CD14-positive monocyte (primary cell): ENCODE measurements around the gene ZNF627. TPM values are rescaled to one million over a fixed set of nuclear protein-coding genes. Genes with fewer than 3 reads are reported as not detected.
A peak's percentile ranks its signal among the peaks of the same experiment; 100 is the strongest.

Experiments
- DNase-seq, 3 donors: peaks; one replicate each; pipeline ENCODE4 v3.0.0-alpha.2; 2011 to 2022
- H2AFZ ChIP-seq: 2 replicates; pipeline ENCODE4 v1.6.0; 2012; ENCODE audit warnings: mild to moderate bottlenecking, low read depth, low read length, inconsistent platforms; ENCODE audit not compliant: insufficient read depth, poor library complexity, severe bottlenecking
- H3K27ac ChIP-seq, 2 donors: 1 replicate in 1 of 2; 2 replicates in 1 of 2; pipeline ENCODE4 v1.5.1; 2012 to 2013; ENCODE audit warnings: low read length in 2 of 2, control low read depth in 1 of 2, inconsistent platforms in 1 of 2, low read depth in 1 of 2, mild to moderate bottlenecking in 1 of 2
- H3K27me3 ChIP-seq, 2 donors: one replicate each; pipeline versions ENCODE4 v1.6.0 to v1.6.1; 2011 to 2013; ENCODE audit warnings: low read length in 2 of 2; ENCODE audit not compliant: control insufficient read depth in 2 of 2, insufficient read depth in 2 of 2
- H3K36me3 ChIP-seq, 2 donors: replicated peaks in 1 of 2; 1 replicate in 1 of 2; 2 replicates in 1 of 2; pipeline versions ENCODE4 v1.5.1 to v1.6.1; 2012 to 2013; ENCODE audit warnings: low read length in 2 of 2, control low read depth in 1 of 2, inconsistent platforms in 1 of 2, mild to moderate bottlenecking in 1 of 2; ENCODE audit not compliant: insufficient read depth in 2 of 2, control insufficient read depth in 1 of 2
- H3K4me1 ChIP-seq, 2 donors: 1 replicate in 1 of 2; 2 replicates in 1 of 2; pipeline versions ENCODE4 v1.5.1 to v1.6.1; 2012 to 2013; ENCODE audit warnings: low read length in 2 of 2, control low read depth in 1 of 2, inconsistent platforms in 1 of 2, mild to moderate bottlenecking in 1 of 2, moderate library complexity in 1 of 2; ENCODE audit not compliant: insufficient read depth in 2 of 2, control insufficient read depth in 1 of 2
- H3K4me2 ChIP-seq: replicated peaks from 2 replicates; pipeline ENCODE3; 2012; ENCODE audit warnings: low read length, moderate library complexity, mild to moderate bottlenecking; ENCODE audit not compliant: poor library complexity, severe bottlenecking; ENCODE audit errors: extremely low read depth
- H3K4me3 ChIP-seq, 3 experiments: fragments of 200-600 bp in 1 of 3; sonication (generic) in 1 of 3; replicated peaks in 1 of 3; 1 replicate in 2 of 3; 2 replicates in 1 of 3; pipeline ENCODE4 v1.5.1; 2011 to 2013; ENCODE audit warnings: low read length in 3 of 3, mild to moderate bottlenecking in 3 of 3, control low read depth in 2 of 3, low read depth in 2 of 3, inconsistent platforms in 1 of 3, moderate library complexity in 1 of 3
- H3K79me2 ChIP-seq: 2 replicates; pipeline ENCODE4 v1.6.0; 2012; ENCODE audit warnings: mild to moderate bottlenecking, control low read depth, inconsistent platforms, low read length, moderate library complexity; ENCODE audit not compliant: insufficient read depth
- H3K9ac ChIP-seq: 2 replicates; pipeline ENCODE4 v1.6.0; 2017; ENCODE audit warnings: low read length, mild to moderate bottlenecking; ENCODE audit not compliant: insufficient read depth, poor library complexity, severe bottlenecking
- H3K9me3 ChIP-seq, 2 donors: replicated peaks in 1 of 2; 1 replicate in 1 of 2; 2 replicates in 1 of 2; pipeline versions ENCODE4 v1.5.1 to v1.6.1; 2012 to 2013; ENCODE audit warnings: low read length in 2 of 2, control low read depth in 1 of 2; ENCODE audit not compliant: control insufficient read depth in 1 of 2, insufficient read depth in 1 of 2
- H4K20me1 ChIP-seq: 2 replicates; pipeline ENCODE4 v1.6.0; 2012; ENCODE audit warnings: mild to moderate bottlenecking, low read length, control low read depth, moderate library complexity; ENCODE audit not compliant: insufficient read depth
- H3K27ac Mint-ChIP-seq, 7 donors: one replicate each; pipeline ENCODE4 v1.8.0; 2020; ENCODE audit warnings: mild to moderate bottlenecking in 7 of 7, mixed read lengths in 7 of 7, moderate library complexity in 6 of 7, inconsistent platforms in 2 of 7
- H3K27me3 Mint-ChIP-seq, 3 donors: one replicate each; pipeline ENCODE4 v1.8.0; 2021 to 2022; ENCODE audit warnings: low read depth in 3 of 3, mild to moderate bottlenecking in 3 of 3, mixed read lengths in 3 of 3, moderate library complexity in 3 of 3, inconsistent platforms in 1 of 3
- H3K36me3 Mint-ChIP-seq, 2 donors: one replicate each; pipeline ENCODE4 v1.8.0; 2020; ENCODE audit warnings: mixed read lengths in 2 of 2, inconsistent platforms in 1 of 2, mild to moderate bottlenecking in 1 of 2
- H3K4me1 Mint-ChIP-seq: one replicate; pipeline ENCODE4 v1.8.0; 2020; ENCODE audit warnings: mild to moderate bottlenecking, mixed read lengths
- H3K4me3 Mint-ChIP-seq, 2 donors: one replicate each; pipeline ENCODE4 v1.8.0; 2020; ENCODE audit warnings: mild to moderate bottlenecking in 2 of 2, mixed read lengths in 2 of 2, moderate library complexity in 1 of 2
- H3K9me3 Mint-ChIP-seq, 7 donors: one replicate each; pipeline ENCODE4 v1.8.0; 2020 to 2022; ENCODE audit warnings: mixed read lengths in 7 of 7, mild to moderate bottlenecking in 6 of 7, moderate library complexity in 6 of 7, inconsistent platforms in 2 of 7
- CTCF ChIP-seq: fragments of 200-600 bp; IDR thresholded peaks from one replicate; pipeline ENCODE4 v1.8.0; 2022; ENCODE audit warnings: antibody characterized with exemption, mild to moderate bottlenecking
- WGBS: methylation state at CpG from one replicate; pipeline ENCODE4 v1.1.5; 2013; ENCODE audit warnings: missing lambda C conversion rate; ENCODE audit not compliant: insufficient coverage; 5-methylcytosine and 5-hydroxymethylcytosine counted together
- intact Hi-C, 2 donors: fragments of 100-400 bp; cut with micrococcal nuclease; formaldehyde crosslinking; loops; one replicate each; pipeline versions ENCODE4 v1.15.0 to v1.15.1; 2023
- polyA plus RNA-seq, 3 donors: library from polyadenylated mRNA; depleted of rRNA in 1 of 3; unstranded in 2 of 3; stranded (reverse) in 1 of 3; fragments of 300-500 nt in 2 of 3; fragments of >200 nt in 1 of 3; fragmentation: Illumina TruSeq in 2 of 3; gene quantifications; 1 replicate in 2 of 3; 2 replicates in 1 of 3; pipeline ENCODE4 v1.2.3, GENCODE V29; 2012 to 2021

Gene ZNF627
- polyA plus RNA-seq, 3 donors, result 1.7 to 3.7 (median 3.4) TPM

- TF ChIP-seq CTCF, result no peak
- intact Hi-C loops, result no loop called here
- no peak overlapping the region for H3K4me3 Mint-ChIP-seq
- 59% methylated on average over 8 of the region's 9 CpGs for WGBS
- no peaks in the 10 kb centered on the region for H4K20me1 ChIP-seq
- H3K36me3 ChIP-seq, result no peaks in the 10 kb centered on the region
- H3K4me3 ChIP-seq, result no peak overlapping the region
- peaks cover 36 to 48% of the 10 kb centered on the region in 2 donors for H3K4me1 ChIP-seq
- H3K9me3 Mint-ChIP-seq, result peaks cover 0 to 10% (median 0%) of the 10 kb centered on the region in 7 donors
- peak overlapping the region in 1 of 7 donors; percentile 67 for H3K27ac Mint-ChIP-seq
- H3K36me3 Mint-ChIP-seq, result peaks cover 2 to 3% of the 10 kb centered on the region in 2 donors
- H3K4me1 Mint-ChIP-seq, result peaks cover 48% of the 10 kb centered on the region
- no peak overlapping the region for H3K27ac ChIP-seq
- no peaks in the 10 kb centered on the region for H3K9me3 ChIP-seq
- H3K27me3 Mint-ChIP-seq, result peaks cover 3 to 16% (median 4%) of the 10 kb centered on the region in 3 donors
- H2AFZ ChIP-seq, result no peak overlapping the region
- H3K9ac ChIP-seq, result no peak overlapping the region
- no peak for DNase-seq
- H3K79me2 ChIP-seq, result no peaks in the 10 kb centered on the region
- H3K27me3 ChIP-seq, result no peaks in the 10 kb centered on the region
- no peak overlapping the region for H3K4me2 ChIP-seq
These were observed 22.6 kb upstream of the ZNF627 start for GRCh38 chr19:11574689-11575088.

GRCh38 chr19:11576227-11576626 is 21.1 kb upstream of the ZNF627 start:
- intact Hi-C loops, result no loop called here
- H3K4me2 ChIP-seq, result no peak overlapping the region
- H3K36me3 Mint-ChIP-seq, result peaks cover 2 to 3% of the 10 kb centered on the region in 2 donors
- H3K27me3 Mint-ChIP-seq, result peaks cover 3 to 16% (median 6%) of the 10 kb centered on the region in 3 donors
- no peak overlapping the region for H3K9ac ChIP-seq
- H3K36me3 ChIP-seq, result no peaks in the 10 kb centered on the region
- no peaks in the 10 kb centered on the region for H4K20me1 ChIP-seq
- no peak overlapping the region for H3K4me3 Mint-ChIP-seq
- peak overlapping the region in 1 of 2 donors; percentile 31 for H3K27ac ChIP-seq
- peak overlapping the region in 1 of 3 experiments; percentile 3 for H3K4me3 ChIP-seq
- H3K27ac Mint-ChIP-seq, result peak overlapping the region in 6 of 7 donors; percentile 0 to 78 (median 48)
- H3K79me2 ChIP-seq, result no peaks in the 10 kb centered on the region
- peaks cover 51% of the 10 kb centered on the region for H3K4me1 Mint-ChIP-seq
- peak; percentile 33 to 58 (median 43) for DNase-seq
- H2AFZ ChIP-seq, result no peak overlapping the region
- WGBS, result 64% methylated on average over 15 of the region's 15 CpGs
- no peaks in the 10 kb centered on the region for H3K27me3 ChIP-seq
- no peak for TF ChIP-seq CTCF
- peaks cover 47 to 54% of the 10 kb centered on the region in 2 donors for H3K4me1 ChIP-seq
- H3K9me3 ChIP-seq, result no peaks in the 10 kb centered on the region
- H3K9me3 Mint-ChIP-seq, result peaks cover 0 to 10% (median 0%) of the 10 kb centered on the region in 7 donors
